ENCODE results near the gene CA12. TPM values are rescaled to one million over a fixed set of nuclear protein-coding genes. Genes with fewer than 3 reads are reported as not detected.

The CA12 gene
- total RNA-seq, 2 donors from 2014 or later = 1.2 to 2.1 TPM

DNA sequence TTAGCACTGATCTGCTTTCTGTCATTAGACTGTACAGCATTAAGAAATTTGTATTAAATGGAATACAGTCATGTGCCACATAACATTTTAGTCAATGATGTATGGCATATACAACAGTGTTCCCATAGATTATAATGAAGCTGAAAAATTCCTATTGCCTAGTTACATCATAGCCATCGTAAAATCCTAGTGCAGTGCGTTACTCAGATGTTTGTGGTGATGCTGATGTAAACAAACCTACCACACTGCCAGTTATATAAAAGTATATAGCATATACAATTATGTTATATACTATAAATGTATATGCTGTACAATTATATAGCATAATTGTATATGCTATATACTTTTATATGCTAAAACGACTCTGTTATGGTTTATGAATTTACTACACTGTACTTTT is 62.6 kb downstream of the CA12 start:
- peaks cover 23% of the 10 kb centered on the region for H3K4me1 Mint-ChIP-seq
- Histone ChIP-seq H3K27ac (ENCODE audit: low read depth, low read length) (no peak overlapping the region), H3K4me3 (ENCODE audit: low read length) (no peak overlapping the region), H3K36me3 (ENCODE audit: control insufficient read depth, insufficient read depth, low read length) (no peaks in the 10 kb centered on the region), H3K9me3 (ENCODE audit: control insufficient read depth, low read length) (no peaks in the 10 kb centered on the region), H3K4me1 (ENCODE audit: control insufficient read depth, insufficient read depth, low read length) (no peaks in the 10 kb centered on the region), H3K27me3 (ENCODE audit: control insufficient read depth, insufficient read depth, low read length, poor library complexity, severe bottlenecking) (no peaks in the 10 kb centered on the region), H3K9ac (ENCODE audit: extremely low read depth, low read length, poor library complexity, severe bottlenecking) (no peak overlapping the region)
- H3K4me3 Mint-ChIP-seq = no peak overlapping the region
- H3K27ac Mint-ChIP-seq = no peak overlapping the region
- H3K27me3 Mint-ChIP-seq (ENCODE audit: insufficient read depth) = peaks cover 2% of the 10 kb centered on the region
- no peaks in the 10 kb centered on the region for H3K9me3 Mint-ChIP-seq
- H3K36me3 Mint-ChIP-seq (ENCODE audit: low read depth) = no peaks in the 10 kb centered on the region
- no peak for DNase-seq
- no peak for TF ChIP-seq CTCF (conservative IDR thresholded peaks at IDR 0.05)
- WGBS, 2 experiments (ENCODE audit: insufficient coverage in 1 of 2, insufficient read length in 1 of 2) = 92% methylated on average over 2 of the region's 3 CpGs; no CpG with 5 or more reads in 1 of the 2 experiments

- Histone ChIP-seq H3K36me3 (ENCODE audit: control insufficient read depth, insufficient read depth, low read length) (no peaks in the 10 kb centered on the region), H3K4me1 (ENCODE audit: control insufficient read depth, insufficient read depth, low read length) (no peaks in the 10 kb centered on the region), H3K4me3 (ENCODE audit: low read length) (no peak overlapping the region), H3K9ac (ENCODE audit: extremely low read depth, low read length, poor library complexity, severe bottlenecking) (no peak overlapping the region), H3K9me3 (ENCODE audit: control insufficient read depth, low read length) (no peaks in the 10 kb centered on the region), H3K27ac (ENCODE audit: low read depth, low read length) (no peak overlapping the region), H3K27me3 (ENCODE audit: control insufficient read depth, insufficient read depth, low read length, poor library complexity, severe bottlenecking) (no peaks in the 10 kb centered on the region)
- Mint-ChIP-seq H3K27ac (no peak overlapping the region), H3K9me3 (no peaks in the 10 kb centered on the region), H3K4me3 (no peak overlapping the region), H3K27me3 (ENCODE audit: insufficient read depth) (peaks cover 2% of the 10 kb centered on the region), H3K36me3 (ENCODE audit: low read depth) (no peaks in the 10 kb centered on the region), H3K4me1 (peaks cover 24% of the 10 kb centered on the region)
- no peak for DNase-seq
- WGBS, 2 experiments (ENCODE audit: insufficient coverage in 1 of 2, insufficient read length in 1 of 2) = 92 to 98% methylated on average over 2 to 4 of the region's 4 CpGs
- no peak for TF ChIP-seq CTCF (conservative IDR thresholded peaks at IDR 0.05)
These were observed 63.3 kb downstream of the CA12 start for GRCh38 chr15:63318344-63318743.

DNA sequence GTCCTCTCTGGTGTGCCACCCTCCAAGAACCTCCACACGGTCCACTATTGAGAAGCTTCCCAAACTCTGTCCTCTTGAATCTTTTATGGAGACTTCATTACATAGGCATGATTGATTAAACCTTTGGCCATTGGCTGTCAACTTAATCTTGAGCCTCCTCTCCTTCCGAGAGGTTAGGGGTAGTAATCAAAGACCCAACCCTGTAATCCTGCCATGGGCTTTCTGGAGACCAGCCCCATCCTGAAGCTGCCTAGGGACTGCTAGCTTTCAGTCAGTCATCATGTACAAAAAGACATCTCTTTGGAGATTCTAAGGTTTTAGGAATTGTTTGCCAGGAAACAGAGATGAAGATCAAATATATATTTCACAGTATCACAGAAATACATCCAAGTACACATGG is 67.2 kb downstream of the CA12 start:
- Mint-ChIP-seq H3K4me3 (no peak overlapping the region), H3K4me1 (peaks cover 27% of the 10 kb centered on the region)
- WGBS, 2 experiments (ENCODE audit: insufficient coverage in 1 of 2, insufficient read length in 1 of 2) = 72 to 89% methylated on average over 2 of the region's 2 CpGs

More for the DNA sequence above, 67.2 kb downstream of the CA12 start:
- Mint-ChIP-seq H3K27ac (no peak overlapping the region), H3K36me3 (ENCODE audit: low read depth) (no peaks in the 10 kb centered on the region), H3K27me3 (ENCODE audit: insufficient read depth) (no peaks in the 10 kb centered on the region), H3K9me3 (no peaks in the 10 kb centered on the region)
- DNase-seq = peak; percentile 27
- Histone ChIP-seq H3K27me3 (ENCODE audit: control insufficient read depth, insufficient read depth, low read length, poor library complexity, severe bottlenecking) (no peaks in the 10 kb centered on the region), H3K9me3 (ENCODE audit: control insufficient read depth, low read length) (no peaks in the 10 kb centered on the region), H3K4me3 (ENCODE audit: low read length) (no peak overlapping the region), H3K36me3 (ENCODE audit: control insufficient read depth, insufficient read depth, low read length) (no peaks in the 10 kb centered on the region), H3K9ac (ENCODE audit: extremely low read depth, low read length, poor library complexity, severe bottlenecking) (no peak overlapping the region), H3K27ac (ENCODE audit: low read depth, low read length) (no peak overlapping the region), H3K4me1 (ENCODE audit: control insufficient read depth, insufficient read depth, low read length) (no peaks in the 10 kb centered on the region)
- TF ChIP-seq CTCF (conservative IDR thresholded peaks at IDR 0.05) = no peak

Measured in endodermal cell (in vitro differentiated cells).